HG03175 (cell line): Measurements from ENCODE around the gene ZC3H15.
"Not testable (repeated sequence)": the region's sequence is repeated elsewhere in the genome, so short reads cannot be mapped to it uniquely, and the experiment has no call there.

ENCODE experiments used
- ATAC-seq: cut with Tn5 transposase; IDR thresholded peaks from one replicate; pipeline ENCODE4 v1.9.1; 2021; ENCODE audit warnings: mild to moderate bottlenecking, moderate library complexity; ENCODE audit not compliant: unreplicated experiment

ZC3H15 gene

DNA sequence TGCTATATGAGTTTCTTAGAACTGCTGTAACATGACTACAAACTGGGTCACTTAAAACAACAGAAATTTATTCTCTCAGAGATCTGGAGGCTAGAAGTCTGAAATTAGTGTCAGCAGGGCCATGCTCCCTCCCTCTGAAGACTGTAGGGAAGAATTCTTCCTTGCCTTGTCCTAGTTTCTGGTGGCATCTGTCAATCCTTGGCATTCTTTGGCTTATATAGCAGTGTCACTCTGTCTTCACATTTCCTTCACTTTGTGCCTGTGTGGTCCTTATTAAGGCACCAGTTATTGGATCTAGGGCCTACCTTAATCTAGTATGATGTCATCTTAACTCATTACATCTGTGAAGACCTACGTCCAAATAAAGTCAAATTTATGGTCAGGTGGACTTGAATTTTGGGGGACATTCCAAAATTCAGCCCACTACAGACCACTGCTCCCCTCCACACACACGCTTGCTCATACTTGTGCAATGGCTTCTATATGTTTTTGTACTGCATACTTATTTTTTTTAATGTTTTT lies 7.6 kb downstream of the ZC3H15 start:
- no peak for ATAC-seq

DNA sequence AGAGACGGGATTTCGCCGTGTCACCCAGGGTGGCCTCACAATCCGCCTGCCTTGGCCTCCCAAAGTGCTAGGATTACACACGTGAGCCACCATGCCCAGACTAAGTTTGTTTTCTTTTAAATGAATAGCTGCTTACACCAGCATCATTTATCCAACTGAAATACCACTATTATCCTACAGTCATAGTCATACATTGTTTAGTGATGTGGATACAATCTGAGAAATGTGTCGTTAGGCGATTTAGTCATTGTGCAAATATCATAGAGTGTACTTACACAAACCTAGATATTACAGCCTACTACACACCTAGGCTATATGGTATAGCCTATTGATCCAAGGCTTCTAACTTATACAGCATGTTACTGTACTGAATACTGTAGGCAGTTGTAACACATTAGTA lies 10.3 kb downstream of the ZC3H15 start:
- ATAC-seq = no peak

GRCh38 chr2:186497928-186498327 lies 11.9 kb downstream of the ZC3H15 start:
- no peak for ATAC-seq

DNA sequence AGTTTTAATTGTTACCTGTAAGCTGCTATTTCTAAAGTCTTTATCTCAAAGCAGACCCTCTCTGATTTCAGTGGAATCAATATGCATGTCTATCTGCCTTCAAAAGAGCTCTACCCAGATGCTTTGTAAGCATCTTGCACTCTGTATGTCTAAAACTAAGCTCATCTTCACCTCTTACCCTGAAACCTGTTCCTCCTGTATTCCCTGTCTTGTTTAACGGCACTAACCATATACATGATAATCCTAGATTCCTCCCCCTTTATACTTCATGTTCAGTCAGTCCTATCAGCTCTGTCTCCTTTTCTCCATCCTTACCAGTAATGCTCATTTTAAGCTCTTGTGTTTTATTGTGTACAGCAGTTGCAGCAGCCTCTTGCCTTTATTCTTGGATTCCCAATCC lies 12.8 kb downstream of the ZC3H15 start:
- no peak for ATAC-seq

GRCh38 chr2:186503827-186504606 lies 18.0 kb downstream of the ZC3H15 start:
- ATAC-seq = peak; percentile 70

GRCh38 chr2:186508263-186508662 lies 22.2 kb downstream of the ZC3H15 start:
- ATAC-seq = no peak

DNA sequence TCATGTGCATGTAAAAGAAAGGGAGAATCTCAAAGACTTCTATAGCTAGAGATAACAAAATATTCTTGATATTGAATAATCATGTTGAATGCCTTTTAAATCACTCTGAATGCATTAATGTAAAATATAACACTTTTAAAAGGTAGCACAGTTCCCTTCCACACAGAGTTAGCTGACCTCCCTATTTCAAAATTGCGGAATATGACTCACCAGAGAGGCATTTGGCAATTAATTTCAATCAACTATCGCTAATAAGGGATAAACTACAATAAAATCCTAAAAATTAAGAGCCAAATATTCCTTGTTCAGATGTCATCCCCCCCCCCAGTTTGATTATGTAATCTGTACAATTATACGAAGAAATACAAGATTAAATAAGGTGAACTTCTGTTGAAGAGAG lies 29.3 kb downstream of the ZC3H15 start:
- ATAC-seq = no peak

- no peak for ATAC-seq
Observed at GRCh38 chr2:186516396-186516795, 30.3 kb downstream of the ZC3H15 start.

- ATAC-seq = no peak
Observed at GRCh38 chr2:186517090-186517489, 31.0 kb downstream of the ZC3H15 start.

DNA sequence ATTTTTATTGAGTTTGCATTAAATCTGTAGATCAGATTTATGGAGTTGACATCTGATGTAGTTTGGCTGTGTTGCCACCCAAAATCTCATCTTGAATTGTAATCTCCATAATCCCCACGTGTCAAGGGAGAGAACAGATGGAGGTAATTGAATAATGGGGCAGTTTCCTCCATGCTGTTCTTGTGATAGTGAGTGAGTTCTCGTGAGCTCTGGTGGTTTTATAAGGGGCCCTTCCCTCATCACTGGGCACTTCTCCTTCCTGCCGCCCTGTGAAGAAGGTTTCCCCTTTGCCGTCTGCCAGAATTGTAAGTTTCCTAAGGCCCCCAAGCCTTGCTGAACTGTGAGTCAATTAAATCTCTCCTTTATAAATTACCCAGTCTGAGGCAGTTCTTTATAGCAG lies 32.2 kb downstream of the ZC3H15 start:
- ATAC-seq = no peak

GRCh38 chr2:186518945-186519344 lies 32.9 kb downstream of the ZC3H15 start:
- no peak for ATAC-seq

- not testable (repeated sequence) for ATAC-seq
Observed at GRCh38 chr2:186521570-186522153, 35.6 kb downstream of the ZC3H15 start.

DNA sequence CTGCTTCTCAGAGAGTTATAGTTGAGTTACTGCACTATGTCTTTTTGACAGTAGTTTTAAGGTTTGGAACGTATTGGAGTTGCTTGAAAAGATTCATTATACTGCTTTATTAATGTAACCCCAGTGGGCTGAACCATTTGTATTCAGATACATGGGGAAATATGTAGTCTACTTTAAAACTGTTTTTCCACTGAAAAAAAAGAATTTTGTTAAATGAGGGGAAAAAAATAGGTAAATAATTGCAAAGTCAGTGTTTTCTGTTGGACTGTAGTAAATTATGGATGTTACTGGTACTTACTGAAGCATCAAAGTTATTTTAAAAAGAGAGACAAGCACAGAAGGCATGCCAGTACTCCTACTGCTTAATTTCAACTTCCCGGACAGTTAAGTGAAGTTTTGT lies 36.4 kb downstream of the ZC3H15 start:
- ATAC-seq = no peak

DNA sequence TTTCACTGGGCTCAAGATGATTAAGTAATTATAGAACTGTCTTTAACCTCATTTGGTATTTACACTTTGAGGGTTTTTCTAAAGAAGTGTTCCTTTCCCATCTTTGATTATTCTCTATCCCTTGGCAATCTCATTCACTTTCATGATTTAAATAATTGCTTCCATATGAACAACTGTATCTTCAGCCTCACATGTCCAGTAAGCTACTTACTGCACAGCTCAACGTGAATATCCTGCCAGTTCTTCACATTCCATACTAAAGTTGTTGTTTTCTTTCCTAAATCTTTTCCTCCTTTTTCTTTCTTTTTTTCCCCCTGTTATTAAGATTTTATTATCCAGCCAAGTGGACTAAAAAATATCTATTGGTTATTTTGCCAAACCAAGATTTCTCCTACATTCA lies 37.7 kb downstream of the ZC3H15 start:
- no peak for ATAC-seq

DNA sequence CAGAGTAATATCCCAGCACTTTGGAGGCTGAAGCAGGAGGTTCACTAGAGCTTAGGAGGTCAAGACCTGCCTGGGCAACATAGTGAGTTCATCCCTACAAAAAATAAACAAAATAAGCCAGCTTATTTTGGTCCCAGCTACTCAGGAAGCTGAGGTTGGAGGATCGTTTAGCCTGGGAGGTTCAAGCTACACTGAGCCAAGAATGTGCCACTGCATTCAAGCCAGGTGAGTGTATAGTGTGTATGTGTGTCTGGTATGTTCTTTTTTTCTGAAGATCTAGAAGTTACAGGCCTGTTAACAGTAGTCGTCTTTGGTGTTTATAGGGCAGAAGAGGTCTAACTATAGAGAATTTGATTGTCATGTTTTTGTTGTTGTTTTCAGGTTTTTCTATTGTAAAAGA lies 40.2 kb downstream of the ZC3H15 start:
- no peak for ATAC-seq

DNA sequence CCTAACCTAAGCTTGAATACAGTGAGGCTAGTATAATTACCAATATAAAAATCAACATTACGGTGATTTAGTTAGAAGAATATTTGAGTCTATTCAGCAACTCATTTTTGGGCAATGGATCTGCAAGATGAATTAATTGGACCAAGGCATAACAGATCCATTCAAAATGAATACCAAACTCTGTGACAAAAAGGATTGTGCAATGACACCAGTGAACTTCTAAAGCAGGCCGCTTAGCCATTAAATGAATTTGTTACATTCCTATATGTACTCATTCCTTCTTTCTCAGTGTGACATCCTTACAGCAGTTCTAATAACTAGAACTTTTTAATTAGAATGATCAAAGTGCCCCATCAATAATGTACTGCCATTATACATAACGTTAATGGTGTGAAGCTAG lies 44.3 kb downstream of the ZC3H15 start:
- no peak for ATAC-seq

DNA sequence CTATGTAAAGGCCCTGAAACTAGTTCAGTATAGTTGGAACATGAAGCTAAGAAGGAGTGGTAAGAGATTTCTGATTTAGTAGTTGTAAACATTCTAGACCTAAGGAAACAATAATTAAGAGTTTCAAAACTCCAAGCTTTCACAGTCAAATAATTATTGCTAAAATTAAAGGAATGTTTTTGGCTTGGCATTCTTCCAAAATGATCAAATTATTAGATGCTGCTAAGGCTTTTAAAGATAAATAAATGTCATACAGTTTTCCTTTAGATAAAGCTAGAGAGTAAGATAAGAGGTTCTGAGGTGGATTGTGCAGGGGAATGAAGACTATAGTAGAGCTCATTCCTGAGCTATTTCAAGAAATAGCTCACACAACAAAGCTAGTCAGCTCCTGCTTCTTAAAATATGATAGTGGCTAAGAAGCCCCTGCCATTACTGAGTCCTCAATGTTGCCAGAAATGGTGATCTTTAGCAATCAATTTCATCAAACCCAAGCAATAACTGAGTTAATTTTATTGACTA lies 45.3 kb downstream of the ZC3H15 start:
- ATAC-seq = no peak

- ATAC-seq = no peak
Observed at GRCh38 chr2:186532891-186533290, 46.8 kb downstream of the ZC3H15 start.

DNA sequence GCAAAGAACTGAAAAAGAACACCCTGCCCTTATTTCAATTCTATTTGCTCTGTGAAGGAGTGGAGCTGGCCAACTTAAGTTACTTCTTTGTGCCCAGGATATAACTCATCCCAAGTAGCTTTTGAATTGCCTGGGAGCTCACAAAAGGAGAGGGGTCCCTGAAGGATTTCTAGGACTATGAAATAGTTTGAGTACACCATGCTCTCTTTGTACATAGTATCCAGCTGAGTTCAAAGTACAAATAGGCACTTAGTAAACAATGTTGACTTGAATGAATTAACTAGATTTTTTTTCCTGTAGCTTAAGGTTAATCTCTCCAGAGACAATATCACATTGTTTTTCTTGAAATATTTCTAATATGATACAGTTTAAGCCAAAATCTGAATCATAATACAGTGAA lies 47.7 kb downstream of the ZC3H15 start:
- no peak for ATAC-seq

DNA sequence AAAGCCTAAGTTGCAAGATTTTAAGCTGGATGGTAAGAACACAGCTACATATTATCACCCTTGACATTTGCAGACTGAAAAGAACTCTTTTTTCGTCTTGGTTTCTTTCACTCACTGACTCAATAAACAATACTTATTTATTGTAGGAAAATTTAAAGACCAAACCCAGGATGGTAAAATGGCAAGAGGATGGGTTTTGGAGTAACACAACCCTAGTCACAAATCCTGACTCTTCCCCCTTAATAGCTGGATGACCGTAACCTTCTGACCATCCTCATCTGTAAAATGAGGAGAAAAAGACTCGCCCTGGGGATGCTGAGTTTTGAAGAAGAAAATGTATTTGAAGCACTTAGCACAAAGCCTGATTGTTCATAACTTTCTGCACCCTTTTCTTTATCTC lies 48.3 kb downstream of the ZC3H15 start:
- no peak for ATAC-seq

- no peak for ATAC-seq
Observed at GRCh38 chr2:186535861-186536260, 49.8 kb downstream of the ZC3H15 start.

DNA sequence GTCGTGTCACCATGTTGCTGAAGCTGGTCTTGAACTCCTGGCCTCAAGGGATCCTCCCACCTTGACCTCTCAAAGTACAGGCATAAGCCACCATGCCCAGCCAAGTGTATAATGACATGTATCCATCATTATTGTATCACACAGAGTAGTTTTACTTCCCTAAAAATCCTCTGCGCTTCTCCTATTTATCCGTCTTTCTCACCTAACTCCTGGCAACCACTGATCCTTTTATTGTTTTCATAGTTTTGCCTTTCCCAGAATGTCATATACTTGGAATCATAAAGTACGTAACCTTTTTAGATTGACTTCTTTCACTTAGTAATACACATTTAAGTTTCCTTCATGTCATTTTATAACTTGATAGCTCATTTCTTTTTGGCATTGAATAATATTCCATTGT lies 51.0 kb downstream of the ZC3H15 start:
- ATAC-seq = no peak
